Stimulated activated effector memory CD8-positive, alpha-beta T cell treated with anti-CD3 and anti-CD28 coated beads, Interleukin-12 subunit alpha, Interleukin-12 subunit beta, amount 100 ng/mL, for 72 hours (primary cell): ENCODE measurements around the gene DNAJB13.
A peak's percentile ranks its signal among the peaks of the same experiment; 100 is the strongest.
"Not testable (repeated sequence)": the region's sequence is repeated elsewhere in the genome, so short reads cannot be mapped to it uniquely, and the experiment has no call there.

ENCODE experiments used
- ATAC-seq: fragments of 150-1000 bp; cut with Tn5 transposase; 2 replicates; pipeline ENCODE4 v1.10.0; 2021
- DNase-seq, 2 donors: peaks; one replicate each; pipeline ENCODE4 v3.0.0; 2021 to 2022; ENCODE audit warnings: low spot score in 2 of 2
- H3K27ac Mint-ChIP-seq: one replicate; pipeline ENCODE4 v1.8.0; 2022; ENCODE audit warnings: mild to moderate bottlenecking, mixed read lengths
- H3K36me3 Mint-ChIP-seq: one replicate; pipeline ENCODE4 v1.8.0; 2022; ENCODE audit warnings: mild to moderate bottlenecking, mixed read lengths
- H3K4me1 Mint-ChIP-seq: one replicate; pipeline ENCODE4 v1.8.0; 2022; ENCODE audit warnings: mixed read lengths
- H3K4me3 Mint-ChIP-seq: one replicate; pipeline ENCODE4 v1.8.0; 2022; ENCODE audit warnings: mild to moderate bottlenecking, mixed read lengths
- H3K9me3 Mint-ChIP-seq: one replicate; pipeline ENCODE4 v1.8.0; 2022; ENCODE audit warnings: mixed read lengths

The DNAJB13 gene, protein sequence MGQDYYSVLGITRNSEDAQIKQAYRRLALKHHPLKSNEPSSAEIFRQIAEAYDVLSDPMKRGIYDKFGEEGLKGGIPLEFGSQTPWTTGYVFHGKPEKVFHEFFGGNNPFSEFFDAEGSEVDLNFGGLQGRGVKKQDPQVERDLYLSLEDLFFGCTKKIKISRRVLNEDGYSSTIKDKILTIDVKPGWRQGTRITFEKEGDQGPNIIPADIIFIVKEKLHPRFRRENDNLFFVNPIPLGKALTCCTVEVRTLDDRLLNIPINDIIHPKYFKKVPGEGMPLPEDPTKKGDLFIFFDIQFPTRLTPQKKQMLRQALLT

DNA sequence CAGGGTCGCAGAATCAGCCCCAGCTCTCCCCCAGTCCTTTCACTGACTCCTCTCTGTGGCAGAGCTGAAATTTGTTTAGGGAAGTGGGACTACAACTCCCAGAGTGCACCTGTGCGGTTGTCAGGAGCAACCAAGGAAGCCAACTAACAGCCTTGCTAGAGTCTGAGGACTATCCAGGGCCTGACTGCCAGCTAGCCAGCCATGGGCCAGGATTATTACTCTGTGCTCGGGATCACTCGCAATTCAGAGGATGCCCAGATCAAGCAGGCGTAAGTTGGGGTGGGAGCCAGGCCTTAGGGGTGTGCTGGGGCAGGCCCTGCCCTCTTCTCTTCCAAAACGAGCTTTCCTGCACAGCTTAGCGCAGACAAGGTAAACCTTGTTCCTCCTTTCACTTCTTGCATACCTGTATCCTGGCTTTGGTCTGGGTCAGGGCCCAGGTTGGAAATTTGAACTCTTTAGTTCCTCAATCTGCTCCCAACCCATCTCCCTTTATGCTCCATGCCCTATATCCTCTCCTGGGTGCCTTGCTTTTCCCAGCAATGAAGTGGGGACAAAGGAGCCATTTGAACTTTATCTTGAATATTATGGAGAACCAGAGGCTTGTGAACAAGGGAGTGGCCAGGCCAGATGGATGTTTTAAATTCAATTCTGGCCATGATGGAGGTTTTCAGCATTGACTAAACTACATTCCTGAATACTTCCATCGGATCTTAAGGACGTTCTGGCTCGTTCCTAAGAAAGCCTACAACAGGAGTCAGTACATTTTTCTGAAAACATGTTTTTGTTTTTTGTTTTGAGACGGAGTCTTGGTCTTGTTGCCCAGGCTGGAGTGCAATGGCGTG is at the start of gene DNAJB13:
Gene DNAJB13, plus strand, starts transcription at position 158 of the 842 bp plus-strand sequence. Its CDS starts 44 bp downstream, at position 202.
- H3K36me3 Mint-ChIP-seq: no peaks in the 10 kb centered on the region

GRCh38 chr11:73902303-73902702 is 48.5 kb upstream of the DNAJB13 start:
- Mint-ChIP-seq H3K9me3 (no peaks in the 10 kb centered on the region), H3K36me3 (peaks cover 49% of the 10 kb centered on the region)

More for the DNA sequence above, at the start of gene DNAJB13:
- DNase-seq (peak in 1 of 2 donors; percentile 51), ATAC-seq (peak; percentile 51)
- no peaks in the 10 kb centered on the region for H3K4me1 Mint-ChIP-seq
- H3K9me3 Mint-ChIP-seq: no peaks in the 10 kb centered on the region
- no peak within 1 kb of the TSS for H3K27ac Mint-ChIP-seq
- H3K4me3 Mint-ChIP-seq: no peak within 1 kb of the TSS

GRCh38 chr11:73907191-73907590 is 43.6 kb upstream of the DNAJB13 start:
- H3K9me3 Mint-ChIP-seq: no peaks in the 10 kb centered on the region
- H3K36me3 Mint-ChIP-seq: peaks cover 47% of the 10 kb centered on the region
- no peak overlapping the region for H3K4me3 Mint-ChIP-seq
- peak; percentile 100 for ATAC-seq
- peak overlapping the region; percentile 79 for H3K27ac Mint-ChIP-seq
- DNase-seq: peak in 1 of 2 donors; percentile 5
- H3K4me1 Mint-ChIP-seq: no peaks in the 10 kb centered on the region

More at GRCh38 chr11:73902303-73902702, 48.5 kb upstream of the DNAJB13 start:
- Mint-ChIP-seq H3K4me3 (no peak overlapping the region), H3K27ac (no peak overlapping the region), H3K4me1 (no peaks in the 10 kb centered on the region)
- DNase-seq: no peak
- no peak for ATAC-seq

DNA sequence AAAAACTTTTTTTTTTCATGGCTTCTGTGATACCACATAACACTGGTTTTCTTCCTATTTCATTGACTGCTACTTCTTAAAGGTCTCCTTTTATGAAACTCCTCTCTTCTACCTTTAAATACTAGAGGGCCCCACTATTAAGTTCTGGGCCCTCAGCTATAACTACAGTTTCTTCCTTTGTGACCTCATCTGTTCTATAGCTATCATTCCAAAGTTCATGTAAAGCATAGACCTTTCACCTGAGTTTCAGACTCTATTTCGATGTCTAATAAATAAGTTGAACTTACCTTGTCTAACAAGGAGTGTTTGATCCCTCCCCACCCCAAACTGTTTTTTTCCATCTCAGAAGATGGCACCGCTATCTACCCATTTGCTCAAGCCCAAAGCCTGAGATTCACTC is 38.8 kb upstream of the DNAJB13 start:
- H3K9me3 Mint-ChIP-seq: no peaks in the 10 kb centered on the region
- H3K36me3 Mint-ChIP-seq: peaks cover 82% of the 10 kb centered on the region
- DNase-seq (no peak), ATAC-seq (no peak)
- no peaks in the 10 kb centered on the region for H3K4me1 Mint-ChIP-seq
- no peak overlapping the region for H3K4me3 Mint-ChIP-seq
- H3K27ac Mint-ChIP-seq: peak overlapping the region; percentile 5

DNA sequence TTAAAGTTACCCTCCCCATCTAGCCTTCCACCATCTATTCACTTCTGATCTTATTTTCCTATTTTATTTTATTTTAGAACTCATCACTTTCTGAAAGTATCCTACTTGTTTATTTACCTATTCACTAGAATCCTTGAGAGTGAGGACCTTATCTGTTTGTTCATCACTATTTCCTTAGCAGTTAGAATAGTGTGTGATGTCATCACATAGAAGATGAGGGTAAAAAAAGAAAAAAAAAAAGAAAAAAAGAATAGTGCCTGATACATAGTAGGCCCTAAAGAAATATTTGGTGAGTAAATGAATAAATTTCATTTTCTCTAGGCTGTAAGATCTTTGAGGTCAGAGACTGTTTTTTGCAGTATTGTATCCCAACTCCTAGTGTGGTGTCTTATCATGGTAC is 37.4 kb upstream of the DNAJB13 start:
- H3K4me1 Mint-ChIP-seq: no peaks in the 10 kb centered on the region
- no peaks in the 10 kb centered on the region for H3K9me3 Mint-ChIP-seq
- no peak overlapping the region for H3K27ac Mint-ChIP-seq
- H3K36me3 Mint-ChIP-seq: peaks cover 96% of the 10 kb centered on the region
- ATAC-seq (no peak), DNase-seq (no peak)
- H3K4me3 Mint-ChIP-seq: no peak overlapping the region

GRCh38 chr11:73914284-73914683 is 36.5 kb upstream of the DNAJB13 start:
- Mint-ChIP-seq H3K27ac (no peak overlapping the region), H3K9me3 (no peaks in the 10 kb centered on the region), H3K4me1 (no peaks in the 10 kb centered on the region), H3K36me3 (peaks cover 96% of the 10 kb centered on the region), H3K4me3 (no peak overlapping the region)
- DNase-seq: no peak
- ATAC-seq: no peak

- Mint-ChIP-seq H3K4me3 (no peak overlapping the region), H3K9me3 (no peaks in the 10 kb centered on the region), H3K36me3 (peaks cover 87% of the 10 kb centered on the region), H3K27ac (no peak overlapping the region), H3K4me1 (no peaks in the 10 kb centered on the region)
- ATAC-seq (no peak), DNase-seq (no peak)
Measured at GRCh38 chr11:73916435-73916834, 34.4 kb upstream of the DNAJB13 start.

GRCh38 chr11:73921180-73921579 is 29.6 kb upstream of the DNAJB13 start:
- Mint-ChIP-seq H3K4me3 (no peak overlapping the region), H3K36me3 (peaks cover 81% of the 10 kb centered on the region), H3K4me1 (no peaks in the 10 kb centered on the region), H3K9me3 (no peaks in the 10 kb centered on the region), H3K27ac (peak overlapping the region; percentile 33)
- DNase-seq (no peak), ATAC-seq (no peak)

- H3K27ac Mint-ChIP-seq: no peak overlapping the region
- no peak for ATAC-seq
Measured at GRCh38 chr11:73929388-73929787, 21.4 kb upstream of the DNAJB13 start.

GRCh38 chr11:73931039-73931645 is 19.7 kb upstream of the DNAJB13 start:
- DNase-seq (no peak), ATAC-seq (peak; percentile 71)
- Mint-ChIP-seq H3K4me3 (no peak overlapping the region), H3K4me1 (peaks cover 4% of the 10 kb centered on the region), H3K27ac (no peak overlapping the region), H3K36me3 (peaks cover 73% of the 10 kb centered on the region), H3K9me3 (no peaks in the 10 kb centered on the region)

More at GRCh38 chr11:73929388-73929787, 21.4 kb upstream of the DNAJB13 start:
- Mint-ChIP-seq H3K36me3 (peaks cover 91% of the 10 kb centered on the region), H3K4me3 (no peak overlapping the region), H3K9me3 (no peaks in the 10 kb centered on the region), H3K4me1 (peaks cover 4% of the 10 kb centered on the region)
- no peak for DNase-seq

GRCh38 chr11:73931951-73932350 is 18.9 kb upstream of the DNAJB13 start:
- ATAC-seq: no peak
- DNase-seq: no peak
- H3K9me3 Mint-ChIP-seq: no peaks in the 10 kb centered on the region
- H3K27ac Mint-ChIP-seq: no peak overlapping the region
- H3K4me3 Mint-ChIP-seq: no peak overlapping the region
- peaks cover 4% of the 10 kb centered on the region for H3K4me1 Mint-ChIP-seq
- H3K36me3 Mint-ChIP-seq: peaks cover 65% of the 10 kb centered on the region

- DNase-seq: no peak
- Mint-ChIP-seq H3K27ac (no peak overlapping the region), H3K4me1 (peaks cover 4% of the 10 kb centered on the region), H3K36me3 (peaks cover 57% of the 10 kb centered on the region), H3K4me3 (no peak overlapping the region), H3K9me3 (no peaks in the 10 kb centered on the region)
- ATAC-seq: no peak
Measured at GRCh38 chr11:73932781-73933180, 18.0 kb upstream of the DNAJB13 start.

- not testable (repeated sequence) for H3K4me1 Mint-ChIP-seq, H3K4me3 Mint-ChIP-seq, H3K9me3 Mint-ChIP-seq, ATAC-seq, DNase-seq, H3K27ac Mint-ChIP-seq
- H3K36me3 Mint-ChIP-seq: peaks cover 24% of the 10 kb centered on the region
Measured at GRCh38 chr11:73936047-73936446, 14.8 kb upstream of the DNAJB13 start.

DNA sequence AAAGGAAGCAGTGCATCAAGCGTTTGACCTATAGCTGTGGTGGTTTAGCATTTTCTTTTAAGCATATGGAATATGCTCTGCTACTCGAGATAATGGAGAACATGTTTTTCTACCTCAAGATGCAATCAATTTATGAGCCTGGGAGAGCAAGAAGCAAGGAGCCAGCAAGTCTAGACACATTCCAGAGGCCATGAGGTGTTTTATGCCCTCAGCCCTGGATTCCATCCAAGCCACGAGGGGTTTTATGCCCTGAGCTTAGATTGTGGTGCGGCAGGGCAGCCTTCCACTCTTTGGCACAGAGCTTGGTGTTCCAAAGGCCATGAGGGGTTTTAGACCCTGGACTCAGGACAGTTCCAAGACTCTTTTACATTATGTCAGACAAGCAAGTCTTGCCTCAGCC is 11.7 kb upstream of the DNAJB13 start:
- H3K36me3 Mint-ChIP-seq: no peaks in the 10 kb centered on the region
- no peaks in the 10 kb centered on the region for H3K4me1 Mint-ChIP-seq
- DNase-seq (no peak), ATAC-seq (no peak)
- H3K27ac Mint-ChIP-seq: peak overlapping the region; percentile 30
- H3K9me3 Mint-ChIP-seq: peaks cover 6% of the 10 kb centered on the region
- no peak overlapping the region for H3K4me3 Mint-ChIP-seq

DNA sequence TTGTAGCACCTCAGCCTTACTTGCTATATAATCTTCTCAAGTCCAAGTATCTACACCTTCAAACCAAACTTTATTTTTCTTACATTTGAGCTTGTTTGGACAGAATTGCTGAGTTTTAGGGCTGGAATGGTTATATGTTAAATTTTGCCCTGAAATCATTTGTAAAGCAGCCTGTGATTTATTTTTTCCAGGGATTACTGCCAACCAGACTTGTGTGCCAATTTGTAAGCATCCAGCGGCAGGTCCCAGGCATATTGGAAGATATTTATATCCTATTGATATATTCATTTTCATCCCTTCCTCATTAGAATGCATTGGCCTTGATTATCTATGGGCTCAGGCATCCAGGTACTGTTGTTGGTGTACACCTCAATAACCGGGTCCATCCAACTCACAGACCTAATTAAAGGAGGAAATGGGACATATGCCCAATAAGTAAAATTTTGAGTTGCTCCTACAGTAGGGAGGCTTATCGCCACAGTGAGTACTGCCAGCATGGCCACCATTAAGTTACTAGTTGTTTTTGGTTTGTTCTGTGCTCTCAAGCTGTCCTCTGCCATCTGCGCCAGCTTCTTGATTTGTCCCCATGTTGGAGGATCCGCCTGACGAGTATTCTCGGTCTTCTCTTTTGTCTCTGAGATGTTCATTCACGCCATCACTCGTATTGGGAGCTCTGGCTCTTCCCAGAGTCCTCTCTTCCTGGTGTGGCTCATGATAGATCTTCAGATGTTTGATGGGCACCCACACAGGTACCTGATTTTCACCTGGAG is 9.8 kb upstream of the DNAJB13 start:
- H3K4me1 Mint-ChIP-seq: no peaks in the 10 kb centered on the region

More for the DNA sequence above, 9.8 kb upstream of the DNAJB13 start:
- Mint-ChIP-seq H3K36me3 (no peaks in the 10 kb centered on the region), H3K9me3 (peaks cover 6% of the 10 kb centered on the region), H3K27ac (no peak overlapping the region), H3K4me3 (no peak overlapping the region)
- DNase-seq (no peak), ATAC-seq (no peak)
